Activated CD4-positive, alpha-beta memory T cell treated with anti-CD3 and anti-CD28 coated beads for 36 hours (primary cell): Measurements from ENCODE around the gene MAGEA6. TPM values are rescaled to one million over a fixed set of nuclear protein-coding genes. Genes with fewer than 3 reads are reported as not detected.
"Not testable (repeated sequence)": the region's sequence is repeated elsewhere in the genome, so short reads cannot be mapped to it uniquely, and the experiment has no call there.

Experiments used
- CTCF ChIA-PET: fragments of 350-600 bp; sonication (Branson Sonifier 250); formaldehyde crosslinking; loops from one replicate; lab custom pipeline; 2021; ENCODE audit warnings: antibody characterized with exemption, inconsistent platforms; lab: Charles Lee
- POLR2A ChIA-PET: fragments of 350-600 bp; sonication (Branson Sonifier 250); formaldehyde crosslinking; loops from one replicate; lab custom pipeline; 2021; ENCODE audit warnings: antibody characterized with exemption; lab: Charles Lee
- DNase-seq: peaks from one replicate; pipeline ENCODE4 v3.0.0-alpha.2; 2020
- H3K27ac Mint-ChIP-seq: one replicate; pipeline ENCODE4 v1.8.0; 2021; ENCODE audit warnings: mixed read lengths
- H3K27me3 Mint-ChIP-seq: one replicate; pipeline ENCODE4 v1.8.0; 2021; ENCODE audit warnings: mixed read lengths
- H3K36me3 Mint-ChIP-seq: one replicate; pipeline ENCODE4 v1.8.0; 2021; ENCODE audit warnings: mixed read lengths
- H3K4me1 Mint-ChIP-seq: one replicate; pipeline ENCODE4 v1.8.0; 2021; ENCODE audit warnings: low read depth, mixed read lengths
- H3K4me3 Mint-ChIP-seq: one replicate; pipeline ENCODE4 v1.8.0; 2021; ENCODE audit warnings: mild to moderate bottlenecking, mixed read lengths
- H3K9me3 Mint-ChIP-seq: one replicate; pipeline ENCODE4 v1.8.0; 2021; ENCODE audit warnings: mixed read lengths
- intact Hi-C: fragments of 100-400 bp; cut with micrococcal nuclease; formaldehyde crosslinking; loops from one replicate; pipeline ENCODE4 v1.15.1; 2023
- total RNA-seq, 2 experiments: library from RNA; stranded (reverse); gene quantifications; one replicate each; pipeline ENCODE4 v1.2.3, GENCODE V29; 2021

MAGEA6 gene, protein sequence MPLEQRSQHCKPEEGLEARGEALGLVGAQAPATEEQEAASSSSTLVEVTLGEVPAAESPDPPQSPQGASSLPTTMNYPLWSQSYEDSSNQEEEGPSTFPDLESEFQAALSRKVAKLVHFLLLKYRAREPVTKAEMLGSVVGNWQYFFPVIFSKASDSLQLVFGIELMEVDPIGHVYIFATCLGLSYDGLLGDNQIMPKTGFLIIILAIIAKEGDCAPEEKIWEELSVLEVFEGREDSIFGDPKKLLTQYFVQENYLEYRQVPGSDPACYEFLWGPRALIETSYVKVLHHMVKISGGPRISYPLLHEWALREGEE
- total RNA-seq: not detected

DNA sequence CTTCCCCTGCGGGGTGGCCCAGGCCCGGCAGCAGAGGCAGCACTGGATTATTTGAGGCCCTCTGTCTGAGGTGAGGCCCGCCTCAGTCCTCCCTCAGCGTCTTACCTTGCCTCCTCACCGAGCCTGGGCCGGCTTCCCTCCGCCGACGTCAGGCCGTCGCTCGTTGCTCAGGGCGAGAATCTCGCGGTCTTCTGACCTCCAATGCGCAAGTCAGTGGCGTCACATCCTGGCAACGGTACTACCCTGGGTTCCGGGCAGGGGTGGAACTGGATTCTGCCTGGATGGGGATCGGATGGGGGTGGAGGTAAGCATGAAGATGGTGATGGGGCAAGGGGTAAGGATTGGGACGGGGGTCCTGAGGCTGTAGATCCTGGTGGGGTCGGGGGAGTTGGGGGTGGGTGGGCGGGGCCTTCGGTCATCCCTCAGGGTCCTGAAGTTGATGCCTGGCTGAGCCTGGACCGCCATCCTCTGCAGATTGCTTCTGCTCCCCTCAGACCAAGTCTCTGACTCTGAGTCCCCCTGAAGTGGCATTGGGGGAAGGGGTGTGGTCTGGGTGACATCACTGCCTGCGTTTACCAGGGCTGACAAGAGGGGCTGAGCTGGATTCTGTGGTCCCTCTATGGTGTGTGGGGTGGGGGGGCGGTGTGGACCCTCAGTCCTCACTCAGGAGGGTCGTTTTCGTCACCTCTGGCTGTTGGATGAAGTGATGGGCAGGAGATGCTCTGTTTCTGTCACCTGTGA is at the start of gene MAGEA6:
Gene MAGEA6, minus strand, starts transcription at position 141 of the 741 bp plus-strand sequence. CDS start 2,039 bp downstream, outside the sequence.
- H3K4me1 Mint-ChIP-seq, DNase-seq, intact Hi-C loops, CTCF ChIA-PET, H3K27me3 Mint-ChIP-seq, H3K4me3 Mint-ChIP-seq, H3K36me3 Mint-ChIP-seq, H3K27ac Mint-ChIP-seq, POLR2A ChIA-PET, H3K9me3 Mint-ChIP-seq: not testable (repeated sequence)

DNA sequence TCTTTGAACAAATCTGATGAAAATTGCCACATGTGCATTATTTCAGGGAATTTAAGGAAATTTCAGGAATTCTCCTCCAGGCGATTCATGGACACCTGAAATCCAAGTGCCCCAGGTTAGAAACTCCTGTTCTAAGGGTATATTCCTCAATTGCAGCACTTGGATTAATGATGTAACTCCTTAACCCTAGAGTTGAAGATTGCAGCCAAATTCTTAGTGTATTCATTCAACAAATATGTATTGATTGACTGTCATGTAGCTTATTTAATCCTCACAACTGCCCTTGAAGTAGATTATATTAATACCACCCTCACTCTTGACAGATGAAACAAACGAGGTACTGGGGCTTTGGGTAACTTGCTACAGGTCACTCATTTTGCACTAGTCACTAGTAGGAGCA is 49.8 kb upstream of the MAGEA6 start:
- Mint-ChIP-seq H3K4me3 (no peak overlapping the region), H3K27me3 (peaks cover 4% of the 10 kb centered on the region), H3K36me3 (no peaks in the 10 kb centered on the region), H3K4me1 (no peaks in the 10 kb centered on the region), H3K27ac (no peak overlapping the region), H3K9me3 (no peaks in the 10 kb centered on the region)
- ChIA-PET CTCF (no interaction called here), POLR2A (no interaction called here)
- DNase-seq: no peak
- intact Hi-C loops: loop anchor here (10.0 kb wide), 1 partner anchor 174 kb away; no protein-coding TSS in a partner anchor

DNA sequence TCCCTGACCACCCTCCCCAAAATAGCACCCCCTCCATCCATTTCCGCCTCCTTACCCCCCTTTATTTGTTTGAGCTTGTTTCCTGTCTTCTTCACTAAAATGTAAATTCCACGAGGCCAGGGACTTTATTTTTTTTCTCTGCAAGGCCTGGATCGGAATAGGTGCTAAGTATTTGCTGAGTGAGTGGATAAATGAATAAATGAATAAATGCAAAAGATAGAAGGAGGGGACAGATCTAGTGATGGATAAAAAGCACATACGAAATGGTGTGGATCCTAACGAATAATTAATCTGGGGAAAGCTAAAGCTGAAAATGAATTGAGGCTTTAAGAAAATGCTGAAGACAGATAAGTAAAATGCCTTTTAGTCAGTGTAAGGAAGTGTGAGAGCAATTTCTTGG is 48.9 kb upstream of the MAGEA6 start:
- Mint-ChIP-seq H3K4me1 (no peaks in the 10 kb centered on the region), H3K27me3 (peaks cover 4% of the 10 kb centered on the region), H3K9me3 (no peaks in the 10 kb centered on the region), H3K36me3 (no peaks in the 10 kb centered on the region), H3K4me3 (no peak overlapping the region), H3K27ac (no peak overlapping the region)
- intact Hi-C loops: loop anchor here (10.0 kb wide), 1 partner anchor 174 kb away; no protein-coding TSS in a partner anchor
- CTCF ChIA-PET: interaction anchor here (0.6 to 1.1 kb wide), 2 partner anchors 580 to 1064 kb away, joined by 3 read pairs; no protein-coding TSS in a partner anchor
- POLR2A ChIA-PET: no interaction called here
- DNase-seq: no peak

DNA sequence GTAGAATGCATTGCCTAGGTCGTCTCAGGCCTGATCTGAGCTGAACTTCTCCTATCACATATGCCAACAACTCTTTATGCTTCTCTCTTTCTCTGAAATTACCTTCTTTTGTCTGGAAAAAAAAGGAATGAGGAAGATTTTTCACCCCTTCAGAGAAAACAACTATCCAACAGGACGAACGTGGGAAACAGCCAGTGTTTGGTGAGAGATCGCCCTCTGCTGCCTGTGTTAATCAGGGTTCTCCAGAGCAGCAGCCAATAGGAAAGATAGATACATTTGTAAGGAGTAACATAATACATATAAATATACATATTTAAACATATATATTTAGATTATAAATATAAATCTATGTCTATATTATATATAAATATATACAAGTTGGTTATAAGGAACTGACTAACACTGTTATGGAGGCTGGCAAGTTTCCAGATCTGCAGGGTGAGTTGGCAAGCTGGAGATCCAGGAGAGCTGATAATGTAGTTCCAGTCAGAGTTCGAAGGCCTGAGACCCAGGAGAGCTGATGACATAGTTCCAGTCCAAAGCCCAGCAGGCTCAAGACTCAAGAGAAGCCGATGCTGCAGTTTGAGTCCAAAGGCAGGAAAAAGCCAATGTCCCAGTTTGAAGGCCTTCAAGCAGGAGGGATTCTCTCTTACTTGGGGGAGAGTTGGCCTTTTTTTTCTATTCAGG is 47.7 kb upstream of the MAGEA6 start:
- intact Hi-C loops: loop anchor here (10.0 kb wide), 1 partner anchor 172 kb away; no protein-coding TSS in a partner anchor
- H3K4me3 Mint-ChIP-seq: no peak overlapping the region
- CTCF ChIA-PET: interaction anchor here (1.1 kb wide), 1 partner anchor 1063 kb away, joined by 3 read pairs; no protein-coding TSS in a partner anchor
- POLR2A ChIA-PET: no interaction called here
- H3K27me3 Mint-ChIP-seq: peaks cover 4% of the 10 kb centered on the region
- no peaks in the 10 kb centered on the region for H3K9me3 Mint-ChIP-seq
- H3K4me1 Mint-ChIP-seq: peaks cover 5% of the 10 kb centered on the region
- peak; percentile 35 for DNase-seq
- H3K27ac Mint-ChIP-seq: no peak overlapping the region
- H3K36me3 Mint-ChIP-seq: no peaks in the 10 kb centered on the region

DNA sequence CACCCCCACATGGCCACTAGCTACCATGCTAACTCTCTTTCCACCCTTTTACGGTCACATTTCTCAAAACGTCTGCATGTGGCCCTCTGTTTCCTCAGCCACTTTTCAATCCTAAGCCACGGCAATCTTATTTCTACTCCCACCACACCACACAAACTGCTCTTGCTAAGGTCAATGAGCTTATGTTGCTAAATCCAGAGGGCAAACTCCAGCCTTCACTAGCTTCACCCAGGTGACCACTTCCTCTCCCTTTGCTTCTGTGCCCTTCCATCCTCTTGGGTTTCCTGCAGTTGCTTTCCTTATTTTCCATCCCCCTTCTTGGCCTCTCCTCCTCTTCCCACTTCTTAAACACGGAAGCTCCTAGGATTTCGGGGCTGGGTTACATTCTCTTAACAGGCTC is 44.6 kb upstream of the MAGEA6 start:
- intact Hi-C loops: loop anchor here (10.0 kb wide), 1 partner anchor 169 kb away; no protein-coding TSS in a partner anchor
- H3K36me3 Mint-ChIP-seq: no peaks in the 10 kb centered on the region
- no peak for DNase-seq
- H3K27me3 Mint-ChIP-seq: no peaks in the 10 kb centered on the region
- POLR2A ChIA-PET: no interaction called here
- H3K4me3 Mint-ChIP-seq: no peak overlapping the region
- CTCF ChIA-PET: no interaction called here
- peaks cover 5% of the 10 kb centered on the region for H3K4me1 Mint-ChIP-seq
- H3K9me3 Mint-ChIP-seq: no peaks in the 10 kb centered on the region
- no peak overlapping the region for H3K27ac Mint-ChIP-seq

DNA sequence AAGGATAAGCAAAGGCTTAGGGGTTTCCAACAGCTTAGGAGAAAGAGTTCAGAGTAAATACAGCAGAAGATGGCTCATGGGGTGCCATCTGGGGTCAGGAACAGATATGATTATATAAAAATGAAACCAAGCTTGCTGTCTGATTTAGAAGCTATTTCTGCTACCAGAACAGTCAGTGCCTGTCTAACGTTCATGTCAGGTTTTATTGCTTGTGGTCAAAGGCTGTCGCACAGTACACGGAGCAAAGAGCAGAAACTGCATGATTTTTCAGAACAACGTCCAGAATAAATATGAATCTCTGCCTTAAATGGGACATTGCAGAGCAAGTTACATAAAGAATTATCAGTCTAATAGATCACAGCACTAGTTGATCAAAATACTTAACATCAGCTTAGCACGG is 43.7 kb upstream of the MAGEA6 start:
- intact Hi-C loops: loop anchor here (10.0 kb wide), 1 partner anchor 168 kb away; no protein-coding TSS in a partner anchor
- no peaks in the 10 kb centered on the region for H3K36me3 Mint-ChIP-seq
- H3K9me3 Mint-ChIP-seq: no peaks in the 10 kb centered on the region
- H3K27ac Mint-ChIP-seq: no peak overlapping the region
- DNase-seq: no peak
- peaks cover 5% of the 10 kb centered on the region for H3K4me1 Mint-ChIP-seq
- H3K4me3 Mint-ChIP-seq: no peak overlapping the region
- no peaks in the 10 kb centered on the region for H3K27me3 Mint-ChIP-seq
- CTCF ChIA-PET: no interaction called here
- POLR2A ChIA-PET: no interaction called here

DNA sequence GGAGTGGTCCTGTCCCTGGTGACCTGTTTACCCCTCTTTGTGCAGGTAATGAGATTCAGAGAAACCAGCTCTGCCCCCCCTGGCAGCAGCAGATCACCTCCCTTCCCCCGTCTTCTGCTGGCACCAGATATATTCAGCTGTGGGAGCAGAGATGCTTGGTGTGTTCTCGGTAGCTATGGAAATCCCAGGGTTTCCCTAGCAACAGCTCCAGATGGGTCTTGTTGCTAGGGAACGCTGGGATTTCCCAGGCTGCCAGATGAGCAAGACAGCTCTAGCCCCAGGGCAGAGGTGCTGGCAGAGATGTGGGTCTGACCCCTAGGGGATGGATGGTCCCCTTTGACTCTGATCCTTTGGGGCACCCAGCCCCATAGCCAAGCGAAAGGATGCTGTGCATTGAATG is 40.9 kb upstream of the MAGEA6 start:
- Mint-ChIP-seq H3K9me3 (no peaks in the 10 kb centered on the region), H3K27ac (no peak overlapping the region), H3K4me1 (peaks cover 13% of the 10 kb centered on the region), H3K36me3 (no peaks in the 10 kb centered on the region), H3K4me3 (no peak overlapping the region), H3K27me3 (peaks cover 4% of the 10 kb centered on the region)
- intact Hi-C loops: loop anchor here (10.0 kb wide), 1 partner anchor 166 kb away; no protein-coding TSS in a partner anchor
- no peak for DNase-seq
- ChIA-PET CTCF (interaction anchor here (1.2 kb wide), 1 partner anchor 11 kb away, joined by 3 read pairs; no protein-coding TSS in a partner anchor), POLR2A (no interaction called here)

DNA sequence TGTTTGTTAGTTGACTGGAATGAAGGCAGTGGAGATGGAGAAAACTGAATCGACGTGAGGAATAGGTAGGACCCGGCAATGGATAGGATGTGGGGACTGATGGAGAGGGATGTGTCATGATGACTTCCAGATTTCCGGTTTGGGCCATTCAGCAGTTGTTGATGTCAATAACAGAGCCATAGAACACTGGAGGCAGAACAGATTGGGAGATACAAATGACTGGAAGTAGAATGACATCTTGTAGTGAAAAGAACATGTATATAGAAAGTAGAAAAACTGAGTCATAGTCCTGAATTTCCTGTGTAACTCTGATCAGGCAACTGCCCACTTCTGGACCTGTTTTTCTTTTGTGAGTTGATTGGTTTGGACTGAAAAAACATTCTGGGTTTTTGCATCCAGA is 36.5 kb upstream of the MAGEA6 start:
- no peak for DNase-seq
- Mint-ChIP-seq H3K36me3 (no peaks in the 10 kb centered on the region), H3K27ac (no peak overlapping the region), H3K4me3 (no peak overlapping the region), H3K9me3 (no peaks in the 10 kb centered on the region), H3K4me1 (peaks cover 9% of the 10 kb centered on the region), H3K27me3 (peaks cover 8% of the 10 kb centered on the region)
- POLR2A ChIA-PET: no interaction called here
- intact Hi-C loops: no loop called here
- CTCF ChIA-PET: no interaction called here

DNA sequence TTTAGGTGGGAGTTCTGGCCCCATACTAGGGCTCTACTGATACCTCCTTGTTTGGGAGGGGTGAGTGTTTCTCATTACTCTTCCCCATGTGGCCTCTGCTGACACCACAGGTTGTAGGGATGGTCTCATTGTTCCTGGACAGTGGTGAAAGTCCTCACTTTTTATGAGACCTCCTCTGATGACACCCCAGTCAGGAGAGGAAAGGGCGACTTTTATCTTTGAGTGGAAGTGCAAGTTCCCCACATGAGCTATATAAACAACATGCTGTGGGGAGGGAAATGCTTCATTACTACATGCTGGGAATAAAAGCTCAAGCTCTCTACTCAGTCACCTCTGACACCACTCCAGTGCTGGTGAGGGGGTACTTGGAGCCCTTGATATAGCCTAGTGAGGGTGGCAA is 29.5 kb upstream of the MAGEA6 start:
- Mint-ChIP-seq H3K27ac (no peak overlapping the region), H3K36me3 (no peaks in the 10 kb centered on the region), H3K27me3 (peaks cover 3% of the 10 kb centered on the region), H3K4me1 (no peaks in the 10 kb centered on the region), H3K9me3 (no peaks in the 10 kb centered on the region), H3K4me3 (no peak overlapping the region)
- intact Hi-C loops: no loop called here
- ChIA-PET CTCF (no interaction called here), POLR2A (no interaction called here)
- no peak for DNase-seq

DNA sequence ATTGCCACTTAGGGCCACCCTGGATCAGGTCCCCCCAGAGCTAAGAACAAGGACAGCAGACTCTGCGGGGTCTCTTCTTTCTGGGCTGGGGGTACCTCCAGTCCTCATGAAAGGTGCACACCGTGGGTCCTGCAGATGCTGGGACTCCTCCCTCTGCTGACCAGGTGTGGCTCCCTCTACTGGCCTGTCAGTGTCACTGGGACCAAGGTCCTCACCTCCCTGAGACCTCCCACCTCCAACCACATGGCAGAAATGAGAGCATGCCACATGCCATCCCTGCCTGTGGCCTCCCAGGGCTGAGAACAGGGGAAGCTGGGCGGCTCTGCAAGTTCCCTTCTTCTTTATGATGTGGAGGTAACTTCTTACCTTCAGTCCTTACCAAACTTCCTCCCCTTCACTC is 17.6 kb upstream of the MAGEA6 start:
- H3K9me3 Mint-ChIP-seq, H3K4me1 Mint-ChIP-seq, H3K27ac Mint-ChIP-seq, H3K4me3 Mint-ChIP-seq, POLR2A ChIA-PET, DNase-seq, CTCF ChIA-PET, H3K36me3 Mint-ChIP-seq, H3K27me3 Mint-ChIP-seq, intact Hi-C loops: not testable (repeated sequence)

DNA sequence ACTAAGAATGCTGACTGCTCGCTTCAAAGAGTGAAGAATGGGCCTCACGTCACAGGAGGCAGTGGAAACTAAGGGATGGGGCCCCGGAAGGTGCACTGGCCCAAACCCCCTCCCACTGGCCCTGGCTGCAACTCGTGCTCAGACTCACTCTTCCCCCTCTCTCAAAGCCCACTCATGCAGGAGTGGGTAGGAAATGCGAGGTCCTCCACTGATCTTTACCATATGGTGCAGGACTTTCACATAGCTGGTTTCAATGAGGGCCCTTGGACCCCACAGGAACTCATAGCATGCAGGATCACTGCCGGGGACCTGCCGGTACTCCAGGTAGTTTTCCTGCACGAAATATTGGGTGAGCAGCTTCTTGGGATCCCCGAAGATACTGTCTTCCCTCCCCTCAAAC is 2.9 kb downstream of the MAGEA6 start:
- not testable (repeated sequence) for H3K4me1 Mint-ChIP-seq, H3K9me3 Mint-ChIP-seq

DNA sequence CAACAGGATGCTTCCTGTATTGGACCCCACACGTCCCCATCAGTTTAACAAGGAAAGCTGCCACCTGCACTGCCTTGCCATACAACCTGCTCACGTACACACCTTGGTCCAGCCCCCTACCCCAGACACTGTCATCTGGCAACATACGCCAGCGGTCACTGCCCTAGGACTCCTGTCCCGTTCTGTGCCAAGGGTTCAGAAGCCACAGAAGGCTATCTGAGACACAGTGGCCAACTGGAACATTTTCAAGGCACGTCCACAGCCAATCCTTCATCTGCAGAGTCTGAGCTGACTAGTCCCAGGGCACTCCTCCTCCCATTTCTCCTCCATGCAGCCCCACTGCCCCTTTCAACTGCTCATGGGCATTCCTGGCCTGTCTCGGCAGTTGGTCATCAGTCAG is 7.9 kb downstream of the MAGEA6 start:
- H3K27ac Mint-ChIP-seq, intact Hi-C loops, H3K4me3 Mint-ChIP-seq, H3K36me3 Mint-ChIP-seq, DNase-seq, H3K9me3 Mint-ChIP-seq, CTCF ChIA-PET, H3K4me1 Mint-ChIP-seq, H3K27me3 Mint-ChIP-seq, POLR2A ChIA-PET: not testable (repeated sequence)

More for the DNA sequence above, 2.9 kb downstream of the MAGEA6 start:
- DNase-seq, intact Hi-C loops, POLR2A ChIA-PET, H3K27me3 Mint-ChIP-seq, CTCF ChIA-PET, H3K36me3 Mint-ChIP-seq, H3K4me3 Mint-ChIP-seq, H3K27ac Mint-ChIP-seq: not testable (repeated sequence)
